GM12892 (cell line): ENCODE data around the gene GPX4.

Experiments used
- DNase-seq: peaks from one replicate; pipeline ENCODE4 v3.0.0; 2011; ENCODE audit not compliant: insufficient read length
- FAIRE-seq: peaks from 2 replicates; lab custom pipeline; 2011; peaks lifted over from hg19 to GRCh38; lab: Jason Lieb, UNC
- POLR2A ChIP-seq: IDR thresholded peaks from 2 replicates; pipeline ENCODE4 v1.6.1; 2011; ENCODE audit warnings: low read depth, low read length, control low read depth
- POLR2AphosphoS5 ChIP-seq: IDR thresholded peaks from 2 replicates; pipeline ENCODE4 v1.6.1; 2011; ENCODE audit warnings: low read depth, low read length, control low read depth
- TAF1 ChIP-seq: IDR thresholded peaks from 2 replicates; pipeline ENCODE4 v1.6.1; 2011; ENCODE audit warnings: low read depth, mild to moderate bottlenecking, control low read depth, low read length, borderline replicate concordance

Gene GPX4

GRCh38 chr19:1063909-1064660 lies 39.7 kb upstream of the GPX4 start:
- TF ChIP-seq TAF1 (no peak), POLR2AphosphoS5 (no peak), POLR2A (no peak)
- DNase-seq: no peak
- no peak for FAIRE-seq

GRCh38 chr19:1064661-1065605 lies 38.9 kb upstream of the GPX4 start:
- DNase-seq (peak; percentile 81), FAIRE-seq (peak; percentile 94)
- TF ChIP-seq TAF1 (no peak), POLR2AphosphoS5 (no peak), POLR2A (no peak)

GRCh38 chr19:1065606-1066109 lies 38.1 kb upstream of the GPX4 start:
- DNase-seq (no peak), FAIRE-seq (no peak)
- TF ChIP-seq POLR2AphosphoS5 (no peak), POLR2A (no peak), TAF1 (no peak)

- DNase-seq (no peak), FAIRE-seq (peak; percentile 67)
- no peak for TF ChIP-seq POLR2AphosphoS5
- no peak for TF ChIP-seq POLR2A
- no peak for TF ChIP-seq TAF1
Observed at GRCh38 chr19:1066251-1066747, 37.5 kb upstream of the GPX4 start.

GRCh38 chr19:1066748-1067340 lies 37.0 kb upstream of the GPX4 start, which contains the start of gene ARHGAP45:
TSS of gene ARHGAP45 (plus strand) at chr19:1067167. CDS start at chr19:1067406, 239 bp downstream.
- TF ChIP-seq POLR2AphosphoS5 (0 out of 2 replicates have a peak, but pooled peaks have one; percentile 11), TAF1 (no peak)
- DNase-seq (peak; percentile 81), FAIRE-seq (peak; percentile 91)

GRCh38 chr19:1067341-1067957 lies 36.3 kb upstream of the GPX4 start:
- TF ChIP-seq POLR2AphosphoS5: no peak
- 0 out of 2 replicates have a peak, but pooled peaks have one; percentile 16 for TF ChIP-seq POLR2A
- TF ChIP-seq TAF1: no peak
- DNase-seq (no peak), FAIRE-seq (peak; percentile 68)

- FAIRE-seq: peak; percentile 81
- no peak for DNase-seq
- TF ChIP-seq POLR2AphosphoS5: no peak
- no peak; the same call in 1 of the 2 replicates for TF ChIP-seq POLR2A
- no peak for TF ChIP-seq TAF1
Observed at GRCh38 chr19:1068009-1069001, 35.5 kb upstream of the GPX4 start.

- TF ChIP-seq TAF1 (no peak), POLR2AphosphoS5 (peak; percentile 40; the same call in 1 of the 2 replicates), POLR2A (peak; percentile 43; the same call in 1 of the 2 replicates)
- DNase-seq (peak; percentile 62), FAIRE-seq (peak; percentile 89)
Observed at GRCh38 chr19:1069009-1069779, 34.6 kb upstream of the GPX4 start.

GRCh38 chr19:1070576-1070930 lies 33.2 kb upstream of the GPX4 start:
- no peak for FAIRE-seq
- TF ChIP-seq TAF1: no peak
- TF ChIP-seq POLR2A: no peak
- no peak for TF ChIP-seq POLR2AphosphoS5
- no peak for DNase-seq
